ENCODE results near the gene CC2D1B. TPM values are rescaled to one million over a fixed set of nuclear protein-coding genes. Genes with fewer than 3 reads are reported as not detected.

The CC2D1B gene
- total RNA-seq, 4 donors from 2014 or later = 19.5 to 30.3 (median 25.1) TPM

DNA sequence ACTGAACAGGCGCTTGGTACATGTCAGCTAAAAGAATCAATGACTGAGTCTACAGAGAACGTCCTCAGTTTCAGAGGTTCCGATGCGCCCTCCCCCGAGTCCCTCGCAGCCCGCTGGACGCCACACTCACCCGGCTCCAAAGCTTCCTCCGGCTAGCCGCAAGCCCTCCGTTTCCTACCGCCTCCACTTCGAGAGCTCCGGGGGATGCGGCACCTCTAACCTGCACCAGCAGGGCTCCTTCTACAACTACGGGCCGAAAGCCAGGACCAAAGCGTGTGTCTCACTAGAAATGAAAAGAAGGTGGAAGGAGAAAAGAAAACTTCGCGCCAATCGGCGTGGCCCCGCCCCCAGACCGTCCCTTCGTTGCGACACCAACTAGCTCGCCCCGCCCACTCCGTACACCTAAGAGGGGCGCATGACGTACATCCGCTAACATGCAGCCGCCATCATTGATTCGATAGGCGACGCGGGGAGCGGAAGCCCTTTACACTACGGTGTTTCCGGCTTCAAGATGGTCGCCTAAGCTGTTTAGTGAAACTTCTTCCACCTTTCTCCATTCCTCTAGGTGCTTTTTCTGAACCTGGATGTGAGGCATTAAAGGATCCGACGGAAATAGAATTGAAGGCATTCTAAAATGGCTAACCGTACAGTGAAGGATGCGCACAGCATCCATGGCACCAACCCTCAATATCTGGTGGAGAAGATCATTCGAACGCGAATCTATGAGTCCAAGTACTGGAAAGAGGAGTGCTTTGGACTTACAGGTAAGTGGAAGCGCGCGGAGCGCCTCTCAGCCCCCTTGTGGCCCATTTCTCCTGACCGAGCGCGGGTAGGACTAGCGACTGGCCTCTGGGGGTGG is 38.3 kb upstream of the CC2D1B start, which contains the start of the genes ORC1 and PRPF38A:
Gene ORC1 (minus strand): TSS at position 308 of the 859 bp plus-strand sequence. CDS start 2,200 bp downstream, outside the sequence.
Gene PRPF38A (plus strand): TSS at position 487 of the 859 bp plus-strand sequence. CDS start 148 bp downstream, at position 635.
- Histone ChIP-seq H3K36me3 (peaks cover 17 to 36% (median 30%) of the 10 kb centered on the region in 4 donors), H3K9me3 (no peaks in the 10 kb centered on the region), H3K4me3 (peak within 1 kb of the TSS; percentile 72 to 91 (median 83)), H3K27ac (replicated peaks in 1 of 4) (peak within 1 kb of the TSS; percentile 86 to 91 (median 90)), H3K4me1 (peaks cover 16 to 30% (median 25%) of the 10 kb centered on the region in 4 donors), H3K27me3 (no peaks in the 10 kb centered on the region)
- DNase-seq (ENCODE audit: extremely low spot score) = peak; percentile 99
- 1% methylated on average over 43 of the region's 57 CpGs for WGBS
- intact Hi-C loops (cut with DNase I) = loop anchor here (2.0 to 10.0 kb wide), 2 partner anchors 38 to 280 kb away; partner anchors contain the start of gene CC2D1B
- TF ChIP-seq POLR2AphosphoS5 (IDR thresholded peaks at IDR 0.05) (peak; percentile 94 to 96), POLR2A (IDR thresholded peaks at IDR 0.05; ENCODE audit: low read depth) (no peak), EP300 (IDR thresholded peaks at IDR 0.05) (no peak)
- TF ChIP-seq, protein P1, sequence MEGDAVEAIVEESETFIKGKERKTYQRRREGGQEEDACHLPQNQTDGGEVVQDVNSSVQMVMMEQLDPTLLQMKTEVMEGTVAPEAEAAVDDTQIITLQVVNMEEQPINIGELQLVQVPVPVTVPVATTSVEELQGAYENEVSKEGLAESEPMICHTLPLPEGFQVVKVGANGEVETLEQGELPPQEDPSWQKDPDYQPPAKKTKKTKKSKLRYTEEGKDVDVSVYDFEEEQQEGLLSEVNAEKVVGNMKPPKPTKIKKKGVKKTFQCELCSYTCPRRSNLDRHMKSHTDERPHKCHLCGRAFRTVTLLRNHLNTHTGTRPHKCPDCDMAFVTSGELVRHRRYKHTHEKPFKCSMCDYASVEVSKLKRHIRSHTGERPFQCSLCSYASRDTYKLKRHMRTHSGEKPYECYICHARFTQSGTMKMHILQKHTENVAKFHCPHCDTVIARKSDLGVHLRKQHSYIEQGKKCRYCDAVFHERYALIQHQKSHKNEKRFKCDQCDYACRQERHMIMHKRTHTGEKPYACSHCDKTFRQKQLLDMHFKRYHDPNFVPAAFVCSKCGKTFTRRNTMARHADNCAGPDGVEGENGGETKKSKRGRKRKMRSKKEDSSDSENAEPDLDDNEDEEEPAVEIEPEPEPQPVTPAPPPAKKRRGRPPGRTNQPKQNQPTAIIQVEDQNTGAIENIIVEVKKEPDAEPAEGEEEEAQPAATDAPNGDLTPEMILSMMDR (IDR thresholded peaks at IDR 0.05) = peak; percentile 22 to 49 (median 42)

DNA sequence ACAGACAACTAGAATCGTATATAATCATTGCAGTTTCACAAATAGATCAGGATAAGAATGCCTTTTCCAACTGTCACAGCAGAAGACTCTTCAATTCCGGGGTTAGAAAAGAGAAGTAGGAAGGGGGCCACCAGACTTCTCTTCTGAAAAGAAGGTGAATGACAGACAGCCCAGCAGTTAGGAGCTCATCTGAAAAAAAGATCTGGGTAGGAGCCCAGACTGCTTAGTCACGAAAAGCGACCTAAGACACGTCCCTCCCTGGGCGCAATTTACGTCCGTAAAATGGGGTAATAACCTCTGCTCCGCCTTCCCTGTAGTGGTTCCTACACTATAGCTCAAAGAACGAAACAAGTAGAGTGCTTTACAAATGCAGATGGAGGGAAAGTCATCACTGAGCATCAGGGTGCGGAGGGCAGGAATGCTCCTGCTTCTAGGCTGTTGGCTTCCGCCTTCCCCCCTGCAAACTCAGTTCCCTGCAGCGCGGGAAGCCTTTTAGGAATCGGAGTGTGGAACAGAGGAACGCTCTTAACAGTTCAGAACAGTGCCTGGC is 37.6 kb upstream of the CC2D1B start:
- intact Hi-C loops (cut with DNase I) = loop anchor here (2.0 to 10.0 kb wide), 2 partner anchors 37 to 281 kb away; partner anchors contain the start of gene CC2D1B
- Histone ChIP-seq H3K27ac (replicated peaks in 1 of 4) (peak overlapping the region; percentile 86 to 91 (median 90)), H3K4me3 (peak overlapping the region; percentile 72 to 91 (median 83)), H3K4me1 (peaks cover 16 to 30% (median 25%) of the 10 kb centered on the region in 4 donors), H3K9me3 (no peaks in the 10 kb centered on the region), H3K27me3 (no peaks in the 10 kb centered on the region), H3K36me3 (peaks cover 10 to 29% (median 23%) of the 10 kb centered on the region in 4 donors)
- DNase-seq (ENCODE audit: extremely low spot score) = no peak
- WGBS = 1% methylated on average over 13 of the region's 16 CpGs
- TF ChIP-seq, protein P1 (IDR thresholded peaks at IDR 0.05) = no peak
- TF ChIP-seq EP300 (IDR thresholded peaks at IDR 0.05) (no peak), POLR2A (IDR thresholded peaks at IDR 0.05; ENCODE audit: low read depth) (no peak), POLR2AphosphoS5 (IDR thresholded peaks at IDR 0.05) (no peak)

DNA sequence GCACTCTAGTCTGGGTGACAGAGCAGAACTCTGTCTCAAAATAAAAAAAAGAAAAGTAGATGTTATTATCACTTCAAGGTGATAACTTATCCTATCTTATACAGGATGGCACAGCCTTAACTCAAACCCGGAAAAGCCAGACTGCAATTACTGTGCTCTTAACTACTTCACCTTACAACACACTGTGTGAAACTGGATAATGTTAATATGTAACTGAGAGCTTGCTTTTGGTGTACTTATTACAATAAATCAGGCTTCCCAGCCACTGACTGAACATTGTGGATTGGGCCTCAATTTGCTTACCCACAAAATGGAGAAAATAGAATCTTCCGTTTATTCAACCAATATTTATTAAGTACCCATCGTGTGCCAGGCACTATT is 36.8 kb upstream of the CC2D1B start:
- Histone ChIP-seq H3K36me3 (peaks cover 3 to 21% (median 15%) of the 10 kb centered on the region in 4 donors), H3K4me3 (no peak overlapping the region), H3K27me3 (no peaks in the 10 kb centered on the region), H3K27ac (replicated peaks in 1 of 4) (no peak overlapping the region), H3K9me3 (no peaks in the 10 kb centered on the region), H3K4me1 (peaks cover 16 to 30% (median 25%) of the 10 kb centered on the region in 4 donors)
- 59% methylated on average over 3 of the region's 3 CpGs for WGBS
- intact Hi-C loops (cut with DNase I) = loop anchor here (10.0 kb wide), 1 partner anchor 282 kb away; no protein-coding TSS in a partner anchor
- no peak for DNase-seq (ENCODE audit: extremely low spot score)
- no peak for TF ChIP-seq POLR2AphosphoS5 (IDR thresholded peaks at IDR 0.05)
- no peak for TF ChIP-seq POLR2A (IDR thresholded peaks at IDR 0.05; ENCODE audit: low read depth)
- no peak for TF ChIP-seq EP300 (IDR thresholded peaks at IDR 0.05)
- TF ChIP-seq, protein P1 (IDR thresholded peaks at IDR 0.05) = no peak

DNA sequence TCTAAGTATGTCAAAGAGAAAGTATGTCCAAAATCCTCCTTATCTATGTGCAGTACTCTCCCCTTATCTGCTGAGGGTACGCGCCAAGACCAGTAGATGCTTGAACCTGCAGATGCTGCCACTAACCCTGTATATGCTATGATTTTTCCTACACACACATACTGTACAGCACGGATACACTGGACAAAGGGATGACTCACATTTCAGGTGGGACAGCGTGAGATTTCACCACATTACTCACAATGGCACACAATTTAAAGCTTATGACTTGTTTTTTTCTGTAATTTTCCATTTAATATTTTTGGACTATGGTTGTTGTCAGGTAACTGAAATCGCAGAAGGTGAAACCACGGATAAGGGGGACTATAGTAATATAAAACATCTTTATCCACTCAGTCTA is 34.1 kb upstream of the CC2D1B start:
- Histone ChIP-seq H3K4me3 (no peak overlapping the region), H3K27me3 (no peaks in the 10 kb centered on the region), H3K36me3 (no peaks in the 10 kb centered on the region), H3K9me3 (no peaks in the 10 kb centered on the region), H3K27ac (replicated peaks in 1 of 4) (no peak overlapping the region), H3K4me1 (peaks cover 5 to 13% (median 10%) of the 10 kb centered on the region in 4 donors)
- intact Hi-C loops (cut with DNase I) = loop anchor here (10.0 kb wide), 1 partner anchor 285 kb away; no protein-coding TSS in a partner anchor
- WGBS = 98% methylated on average over 6 of the region's 6 CpGs
- DNase-seq (ENCODE audit: extremely low spot score) = no peak
- TF ChIP-seq POLR2AphosphoS5 (IDR thresholded peaks at IDR 0.05) (no peak), POLR2A (IDR thresholded peaks at IDR 0.05; ENCODE audit: low read depth) (no peak), EP300 (IDR thresholded peaks at IDR 0.05) (no peak)
- TF ChIP-seq, protein P1 (IDR thresholded peaks at IDR 0.05) = no peak

Data from esophagus muscularis mucosa (tissue), 4 donors.